ENCODE measurements around the gene SLC41A3.

The SLC41A3 gene

DNA sequence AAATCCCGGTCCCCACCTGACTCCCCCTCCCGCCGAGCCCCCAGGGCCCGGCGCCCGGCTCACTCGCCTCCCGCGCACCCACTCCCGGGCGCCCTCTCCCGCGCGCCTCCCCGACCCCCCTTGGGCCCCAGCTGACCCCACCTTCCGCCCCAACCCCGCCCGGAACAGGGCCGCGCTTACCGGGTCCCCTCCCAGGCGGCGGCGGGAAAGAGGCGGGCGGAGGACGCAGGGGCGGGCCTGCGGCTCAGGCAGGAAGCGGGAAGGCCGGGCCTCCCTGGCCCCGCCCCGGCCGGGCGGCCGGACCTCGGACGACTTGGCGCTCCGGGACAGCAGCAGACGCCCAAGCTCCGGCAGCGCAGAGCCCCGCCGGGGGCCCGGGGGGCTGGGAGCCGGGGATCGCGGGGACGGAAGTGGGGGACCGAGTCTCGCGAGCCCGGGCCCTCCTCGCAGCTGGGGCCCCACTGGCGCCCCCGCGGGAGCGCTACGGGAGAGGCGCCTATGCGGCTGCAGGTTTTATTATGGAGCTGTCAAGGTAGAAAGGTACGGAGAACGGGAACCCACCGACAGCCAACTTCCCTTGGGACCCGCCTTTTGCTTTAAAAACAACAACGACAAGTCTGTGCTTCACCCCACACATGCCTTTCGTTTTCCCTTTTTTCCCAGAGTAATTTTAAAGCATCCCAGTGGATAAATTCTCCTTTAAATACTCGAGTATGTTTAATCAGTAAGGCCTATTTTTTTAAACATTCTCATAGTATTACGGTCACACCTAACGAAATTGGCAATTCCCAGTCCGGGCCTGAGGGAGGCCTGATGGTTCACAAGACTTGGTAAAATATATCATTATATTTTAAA, at the start of gene SLC41A3:
SLC41A3 (minus strand) TSS at position 212 of the 855 bp plus-strand sequence. CDS start 15,905 bp downstream, outside the sequence.
- DNase-seq (ENCODE audit: low spot score): peak; percentile 84

- no peak for DNase-seq (ENCODE audit: low spot score)
Measured at GRCh38 chr3:126133606-126134005, 49.7 kb upstream of the SLC41A3 start.

DNA sequence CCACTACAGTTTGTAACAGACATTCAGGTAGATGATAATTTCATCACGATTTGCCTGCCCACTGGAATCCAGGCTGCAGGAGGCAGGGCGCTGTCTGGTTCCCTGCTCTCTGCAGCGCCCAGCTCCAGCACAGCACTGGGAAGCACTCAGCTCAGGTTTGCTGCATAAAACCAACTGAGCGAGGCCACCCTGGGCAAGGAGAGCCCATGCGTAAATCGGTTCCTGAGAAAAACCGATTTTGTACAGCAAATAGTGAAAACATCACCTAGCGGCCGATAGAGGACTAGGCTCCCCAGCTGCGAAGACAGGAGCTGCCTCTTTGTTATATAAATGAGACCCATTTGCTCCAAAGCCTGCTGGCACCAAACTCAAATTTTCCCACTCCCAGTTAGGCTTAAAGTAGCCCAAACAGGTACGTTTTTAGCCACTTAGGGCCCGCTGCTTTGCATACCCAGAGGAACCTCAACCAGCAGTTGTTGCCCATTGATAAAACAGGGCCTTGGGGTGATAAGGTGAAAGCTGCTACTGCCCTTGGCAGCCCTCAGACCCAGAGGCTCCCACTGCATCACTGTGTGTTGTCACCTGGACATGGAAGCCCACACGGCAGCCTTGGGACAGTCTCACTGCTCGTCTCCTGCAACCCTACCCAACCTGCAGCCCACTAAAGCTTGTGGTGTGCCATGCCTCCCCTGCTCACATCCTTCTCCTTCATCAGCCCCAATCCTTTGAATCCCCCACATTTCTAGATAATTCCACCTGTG, 49.0 kb upstream of the SLC41A3 start:
- no peak for DNase-seq (ENCODE audit: low spot score)

DNA sequence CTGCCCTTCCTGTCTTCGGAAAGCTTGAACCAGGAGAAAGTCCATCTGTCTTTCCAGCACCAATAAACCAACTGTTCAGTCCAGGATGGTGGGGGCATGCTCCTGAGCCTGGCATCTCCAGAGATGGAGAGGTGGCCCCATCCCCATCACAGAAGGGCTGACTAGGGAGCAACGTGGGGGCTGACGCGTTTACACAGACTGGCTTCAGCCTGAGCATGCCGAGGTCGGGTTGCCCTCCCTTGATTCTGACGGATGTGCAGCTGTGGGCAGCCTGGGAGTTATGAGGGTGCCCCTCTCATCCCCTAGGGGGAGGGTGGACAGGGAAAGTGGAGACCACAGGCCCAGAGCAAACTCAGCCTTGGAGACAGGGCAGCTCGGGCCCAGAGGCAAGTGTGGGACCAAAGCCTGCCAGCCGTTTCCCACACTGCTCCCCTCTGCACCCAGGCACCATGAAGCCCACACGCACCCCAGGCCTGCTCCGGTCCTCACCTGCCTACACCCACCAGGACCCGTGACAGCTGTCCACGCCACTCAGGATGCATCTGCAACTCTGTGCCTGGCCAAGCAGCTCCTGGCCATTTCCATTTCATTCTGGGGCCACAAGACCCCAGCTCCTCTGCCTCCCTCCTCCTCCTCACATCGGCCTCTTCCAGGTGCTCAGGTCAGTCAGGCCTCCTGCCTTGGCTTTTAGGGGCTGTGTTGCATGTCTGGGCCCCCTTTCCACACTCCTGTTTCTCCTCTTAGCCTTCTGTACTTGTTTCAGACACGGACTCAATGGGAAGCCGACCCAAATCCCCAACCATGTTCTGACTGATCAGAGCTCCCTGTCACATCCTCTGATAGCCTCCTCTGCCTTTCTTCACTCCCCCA, 48.2 kb upstream of the SLC41A3 start:
- DNase-seq (ENCODE audit: low spot score): no peak

DNA sequence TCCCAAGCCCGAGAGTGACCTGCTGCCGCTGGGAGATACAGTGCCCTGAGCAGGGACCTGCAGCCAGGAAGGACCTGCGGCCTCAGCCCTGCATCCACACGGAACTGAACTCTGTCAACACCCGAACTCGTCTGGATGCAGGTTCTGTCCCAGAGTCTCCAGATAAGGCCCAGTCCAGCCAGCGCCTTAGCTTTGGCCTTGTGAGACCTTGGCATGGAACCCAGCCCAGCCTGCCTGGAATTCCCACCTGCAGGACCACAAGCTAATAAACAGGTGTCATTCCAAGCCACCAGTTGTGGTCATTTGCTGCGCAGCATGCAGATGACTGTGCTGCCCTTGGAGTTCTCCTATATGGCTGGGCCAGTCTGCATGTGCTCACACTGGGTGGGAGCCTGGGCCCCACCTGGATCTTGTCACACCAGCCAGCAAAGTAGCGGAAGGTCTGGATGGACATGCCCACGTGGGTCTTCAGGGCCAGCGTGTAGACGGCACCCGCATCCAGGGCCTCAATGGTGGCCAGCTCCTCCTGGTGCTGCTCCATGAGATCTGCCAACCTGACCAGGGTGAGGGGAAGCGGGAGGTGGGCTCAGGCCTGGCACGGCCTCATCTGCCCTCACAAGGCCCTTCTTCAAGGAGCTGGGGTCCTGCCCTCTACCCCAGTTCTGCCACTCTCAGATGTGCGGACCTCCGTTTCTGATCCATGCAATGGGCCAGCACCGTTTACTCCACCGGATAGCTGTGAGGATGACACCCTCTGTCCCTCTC, 47.2 kb upstream of the SLC41A3 start:
- DNase-seq (ENCODE audit: low spot score): no peak

- no peak for DNase-seq (ENCODE audit: low spot score)
Measured at GRCh38 chr3:126130081-126130855, 46.3 kb upstream of the SLC41A3 start.

DNA sequence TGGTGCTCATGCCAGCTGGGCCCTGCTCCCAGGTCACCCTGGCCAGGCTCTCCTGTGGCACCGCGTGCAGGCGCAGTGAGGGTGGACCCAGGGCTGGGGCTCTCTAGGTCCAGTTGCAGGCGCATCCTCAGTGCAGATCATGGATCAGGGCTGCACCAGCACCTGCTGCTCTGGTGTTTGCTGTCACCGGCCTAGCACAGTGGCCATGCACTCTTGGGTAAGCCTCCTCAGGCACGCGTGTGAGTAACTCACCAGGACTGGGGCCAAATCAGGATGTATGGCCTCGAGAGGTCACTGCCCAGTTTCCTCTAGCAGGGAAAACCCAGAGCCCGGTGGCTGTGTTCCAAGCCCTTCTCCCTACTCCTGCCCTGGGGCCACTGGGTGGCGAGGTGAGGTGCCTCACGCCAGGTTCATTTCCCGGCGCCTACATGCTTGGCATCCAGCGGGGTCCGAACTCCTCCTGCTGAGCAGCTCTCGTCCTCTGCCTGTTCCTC, 45.5 kb upstream of the SLC41A3 start:
- DNase-seq (ENCODE audit: low spot score): no peak

DNA sequence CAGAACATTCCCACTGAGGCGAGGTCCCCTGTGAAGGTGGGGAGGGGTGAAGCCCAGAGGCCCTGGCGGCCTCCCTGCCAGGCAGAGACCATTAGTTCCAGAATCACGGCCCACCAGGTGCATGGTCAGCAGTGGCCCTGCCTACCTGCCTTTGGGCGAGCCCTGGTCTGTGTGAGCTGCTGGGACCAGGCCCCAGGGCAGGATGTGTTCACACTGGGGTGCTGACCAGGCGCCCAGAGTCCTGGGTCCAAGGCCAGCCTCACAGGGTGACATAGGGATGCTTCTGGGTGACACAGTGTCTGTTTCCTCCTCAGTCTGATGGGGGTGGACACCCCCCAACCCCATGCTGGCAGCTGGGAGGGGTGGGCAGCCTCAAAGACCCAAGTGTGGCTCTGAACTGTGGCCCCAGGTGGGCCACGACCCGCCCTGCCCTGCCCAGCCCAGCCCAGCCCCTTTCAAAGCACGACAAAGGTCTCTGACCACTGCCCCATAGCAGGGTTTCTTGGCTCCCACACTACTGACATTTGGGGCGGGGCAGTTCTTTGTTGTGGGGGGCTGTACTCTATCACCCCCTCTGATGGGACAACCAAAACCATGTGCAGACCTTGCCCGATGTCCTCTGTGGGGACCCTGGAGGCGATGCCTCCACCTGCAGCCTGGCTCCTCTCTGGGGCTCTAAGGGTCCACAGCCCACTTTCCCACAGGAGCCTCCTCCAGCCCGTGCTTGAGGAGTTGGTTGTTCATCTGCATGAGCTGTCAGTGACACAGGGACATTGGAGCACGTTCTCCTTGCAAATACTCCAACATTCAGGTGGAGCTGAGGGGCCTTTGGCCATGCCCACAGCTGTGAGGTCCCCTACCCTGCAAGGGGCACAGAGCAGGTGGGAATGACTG, 44.8 kb upstream of the SLC41A3 start:
- DNase-seq (ENCODE audit: low spot score): no peak

DNA sequence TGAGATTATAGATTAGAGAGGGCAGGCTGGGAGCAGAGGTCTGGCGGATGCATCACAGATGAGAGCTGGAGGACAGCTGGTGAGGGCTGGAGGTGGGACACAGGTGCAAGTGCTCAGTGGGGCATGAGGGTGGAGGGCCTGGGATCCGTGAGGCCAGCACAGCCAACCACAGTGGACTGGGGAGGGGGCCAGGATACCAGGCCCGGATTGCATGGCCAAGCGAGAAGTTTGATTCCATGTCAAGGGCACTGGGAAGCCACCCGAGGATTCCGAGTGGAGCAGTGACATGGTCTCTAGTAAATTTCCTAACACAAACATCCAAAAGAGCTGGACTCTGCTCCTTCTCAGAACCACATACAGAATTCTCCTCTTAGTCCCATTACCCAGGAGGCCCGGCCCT, 44.0 kb upstream of the SLC41A3 start:
- no peak for DNase-seq (ENCODE audit: low spot score)

DNA sequence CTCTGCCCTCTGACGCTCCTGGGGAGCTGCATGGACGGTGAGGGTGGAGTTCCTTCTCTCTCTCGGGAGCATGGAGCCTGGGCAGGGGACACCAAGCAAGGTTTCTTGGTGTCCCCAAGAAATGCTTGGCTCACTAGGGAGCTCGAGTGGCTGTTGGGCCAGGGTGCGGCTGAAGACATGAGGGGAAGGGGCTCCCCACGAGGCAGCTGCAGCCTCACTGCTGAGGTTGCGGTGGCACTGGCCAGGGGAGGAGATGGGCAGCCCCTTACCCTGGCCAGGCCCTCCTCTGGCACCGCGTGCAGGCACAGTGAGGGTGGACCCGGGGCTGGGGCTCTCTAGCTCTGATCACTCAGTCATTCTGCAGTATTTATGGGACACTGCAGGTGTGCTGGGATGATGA, 43.5 kb upstream of the SLC41A3 start:
- no peak for DNase-seq (ENCODE audit: low spot score)

- DNase-seq (ENCODE audit: low spot score): no peak
Measured at GRCh38 chr3:126126811-126127431, 43.0 kb upstream of the SLC41A3 start.

DNA sequence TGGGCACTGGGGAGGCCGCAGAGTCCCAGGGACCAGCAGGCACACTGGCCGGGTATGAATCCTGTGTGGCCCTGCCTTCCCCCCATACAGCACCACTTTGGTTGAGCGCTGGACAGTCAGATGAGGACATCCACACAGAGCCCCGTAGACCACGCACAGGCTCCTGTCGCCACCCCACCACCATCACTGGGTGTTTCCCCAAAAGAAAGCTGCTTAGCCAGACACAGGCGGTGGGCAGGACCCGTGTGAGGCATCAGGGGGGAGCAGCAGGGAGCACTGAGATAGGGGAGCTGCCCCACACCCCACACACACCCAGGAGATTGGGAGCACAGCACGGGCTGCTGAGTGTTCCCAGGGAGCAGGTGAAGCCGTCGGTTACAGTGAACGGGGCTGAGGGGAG, 42.4 kb upstream of the SLC41A3 start:
- DNase-seq (ENCODE audit: low spot score): no peak

GRCh38 chr3:126125781-126126251, 41.9 kb upstream of the SLC41A3 start:
- DNase-seq (ENCODE audit: low spot score): no peak

DNA sequence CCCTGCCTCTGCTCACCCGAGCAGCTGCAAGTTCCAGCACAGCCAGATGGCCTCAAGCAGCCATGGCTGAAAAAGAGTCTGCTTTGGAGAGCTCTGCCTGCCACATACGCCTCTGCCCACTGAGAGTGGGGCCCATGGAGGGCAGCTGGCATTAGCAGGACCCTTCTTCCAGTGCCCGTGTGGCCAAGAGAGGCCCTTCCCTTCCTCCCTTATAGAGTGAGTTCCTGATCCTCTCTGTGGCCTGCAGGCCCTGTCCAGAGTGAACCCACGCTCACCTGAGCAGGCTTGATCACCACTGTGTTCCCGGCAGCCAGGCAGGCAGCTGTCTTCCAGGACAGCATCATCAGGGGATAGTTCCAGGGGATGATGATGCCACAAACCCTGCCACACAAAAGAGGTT, 41.4 kb upstream of the SLC41A3 start:
- DNase-seq (ENCODE audit: low spot score): no peak

- no peak for DNase-seq (ENCODE audit: low spot score)
Measured at GRCh38 chr3:126124896-126125295, 41.0 kb upstream of the SLC41A3 start.

DNA sequence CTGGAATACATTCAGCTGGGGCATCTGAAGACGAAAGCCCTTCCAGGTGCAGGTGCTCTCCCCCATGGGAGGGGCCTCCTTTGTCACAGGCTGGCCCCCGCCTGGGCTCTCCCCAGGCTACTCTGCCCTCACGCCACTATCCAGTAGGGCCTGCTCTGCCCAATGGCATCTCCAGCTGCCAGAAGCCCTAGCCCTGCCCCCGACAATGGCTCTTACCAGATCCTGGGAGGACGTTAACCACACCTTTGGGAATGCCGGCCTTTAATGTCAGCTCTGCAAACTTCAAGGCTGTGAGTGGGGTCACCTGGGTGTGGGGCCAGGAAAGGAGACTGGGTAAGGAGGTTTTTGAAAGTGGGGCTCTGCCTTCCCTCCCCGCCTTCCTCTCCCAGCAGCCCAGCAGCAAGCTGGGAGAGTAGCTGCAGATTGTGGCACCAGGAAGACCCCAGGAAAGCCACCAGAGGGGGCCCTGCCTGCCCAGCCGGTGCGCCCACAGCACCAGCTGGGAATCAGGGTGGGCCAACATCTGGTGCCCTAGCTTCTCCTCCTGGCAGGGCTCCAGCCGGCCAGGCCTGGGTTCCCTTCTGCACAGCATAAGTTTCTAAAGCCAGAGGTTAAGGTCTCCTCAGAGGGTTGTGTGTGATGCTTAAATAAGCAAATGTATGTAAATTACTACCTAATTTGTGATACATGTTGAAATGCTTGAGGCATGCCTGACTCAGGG, 40.4 kb upstream of the SLC41A3 start:
- peak; percentile 22 for DNase-seq (ENCODE audit: low spot score)

DNA sequence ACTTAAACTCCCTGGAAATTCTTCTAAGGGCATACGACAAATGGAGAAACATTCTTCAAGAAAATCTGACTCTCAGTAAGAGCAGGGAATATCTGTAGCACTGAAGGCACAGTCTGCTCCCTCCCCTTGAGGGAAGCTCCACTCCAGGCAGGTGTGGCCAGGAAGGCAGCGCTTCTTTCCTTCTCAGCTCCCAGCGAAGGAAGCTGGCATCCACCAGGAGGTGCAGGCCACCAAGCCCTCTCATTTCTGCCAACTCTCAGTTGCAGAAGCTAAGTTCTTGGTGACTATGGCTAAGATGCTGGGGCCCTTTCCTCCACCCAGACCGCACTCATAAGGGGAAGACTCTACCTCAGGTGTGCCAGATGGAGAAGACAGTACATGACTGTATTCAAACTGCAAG, 37.7 kb upstream of the SLC41A3 start:
- DNase-seq (ENCODE audit: low spot score): no peak

- no peak for DNase-seq (ENCODE audit: low spot score)
Measured at GRCh38 chr3:126121074-126121473, 37.1 kb upstream of the SLC41A3 start.
